HEK293 (cell line): Measurements from ENCODE around the gene PITPNM3.

Experiments used
- CTCF ChIA-PET: fragments of 350-600 bp; formaldehyde crosslinking; extraction: SDS; loops from one replicate; lab custom pipeline; 2021; ENCODE audit warnings: antibody characterized with exemption; lab: Yijun Ruan, JAX
- POLR2A ChIA-PET: fragments of 300-600 bp; formaldehyde crosslinking; extraction: SDS; loops from one replicate; lab custom pipeline; 2020; ENCODE audit warnings: antibody characterized with exemption, inconsistent platforms; lab: Yijun Ruan, JAX
- H3K27ac ChIP-seq: fragments of 200-500 bp; sonication (Bioruptor generic); 2 replicates; pipeline ENCODE4 v1.5.1; 2014; ENCODE audit warnings: low read depth, low read length, control low read depth, inconsistent platforms; ENCODE audit errors: extremely low read depth
- H3K36me3 ChIP-seq, 2 experiments: fragments of 200-500 bp in 1 of 2; sonication (Bioruptor generic) in 1 of 2; 1 replicate in 1 of 2; 2 replicates in 1 of 2; pipeline ENCODE4 v1.5.1; 2014 to 2017; ENCODE audit warnings: inconsistent platforms in 2 of 2, low read length in 2 of 2; ENCODE audit not compliant: control insufficient read depth in 2 of 2, insufficient read depth in 1 of 2
- H3K4me1 ChIP-seq: fragments of 200-500 bp; sonication (Bioruptor generic); 2 replicates; pipeline ENCODE4 v1.5.1; 2014; ENCODE audit warnings: mild to moderate bottlenecking, low read length, inconsistent platforms; ENCODE audit not compliant: control insufficient read depth, insufficient read depth
- H3K4me3 ChIP-seq: 2 replicates; pipeline ENCODE4 v1.5.1; 2011; ENCODE audit warnings: low read depth, mild to moderate bottlenecking, control low read depth, low read length, moderate library complexity
- H3K9me3 ChIP-seq: fragments of 200-500 bp; sonication (Bioruptor generic); 2 replicates; pipeline ENCODE4 v1.5.1; 2014; ENCODE audit warnings: low read depth, low read length, inconsistent platforms; ENCODE audit not compliant: control insufficient read depth, insufficient read depth
- HOXC10 ChIP-seq: sonication (generic); formaldehyde crosslinking; IDR thresholded peaks from 2 replicates; pipeline ENCODE4 v1.8.1; 2023; ENCODE audit warnings: mild to moderate bottlenecking, missing genetic modification reagents
- HOXD13 ChIP-seq: sonication (generic); formaldehyde crosslinking; IDR thresholded peaks from 2 replicates; pipeline ENCODE4 v1.8.0; 2022; ENCODE audit warnings: missing genetic modification reagents, borderline replicate concordance
- KLF10 ChIP-seq: fragments of 450-650 bp; IDR thresholded peaks from 2 replicates; pipeline ENCODE4 v1.5.1; 2018; ENCODE audit warnings: missing biosample characterization, mild to moderate bottlenecking, missing genetic modification characterization
- ZBTB7A ChIP-seq: fragments of 450-650 bp; formaldehyde crosslinking; IDR thresholded peaks from 2 replicates; pipeline ENCODE4 v1.5.1; 2016; ENCODE audit warnings: low read depth, missing biosample characterization, missing genetic modification characterization
- ZNF133 ChIP-seq: fragments of 450-650 bp; formaldehyde crosslinking; IDR thresholded peaks from 2 replicates; pipeline ENCODE4 v1.5.1; 2016; ENCODE audit warnings: missing biosample characterization, missing genetic modification characterization
- ZNF175 ChIP-seq: fragments of 450-650 bp; formaldehyde crosslinking; IDR thresholded peaks from 2 replicates; pipeline ENCODE4 v1.5.1; 2016; ENCODE audit warnings: missing biosample characterization, missing genetic modification characterization
- ZNF202 ChIP-seq: fragments of 450-650 bp; formaldehyde crosslinking; IDR thresholded peaks from 2 replicates; pipeline ENCODE4 v1.5.1; 2016; ENCODE audit warnings: missing biosample characterization, missing genetic modification characterization, borderline replicate concordance
- ZNF529 ChIP-seq: fragments of 450-650 bp; formaldehyde crosslinking; IDR thresholded peaks from 2 replicates; pipeline ENCODE4 v1.5.1; 2017; ENCODE audit warnings: missing genetic modification characterization, missing biosample characterization; ENCODE audit not compliant: insufficient replicate concordance
- ZNF621 ChIP-seq: fragments of 450-650 bp; formaldehyde crosslinking; IDR thresholded peaks from 2 replicates; pipeline ENCODE4 v1.5.1; 2017; ENCODE audit warnings: missing biosample characterization, missing genetic modification characterization
- ZNF626 ChIP-seq: fragments of 450-650 bp; sonication (Bioruptor Pico); formaldehyde crosslinking; IDR thresholded peaks from 2 replicates; pipeline ENCODE4 v1.5.1; 2018; ENCODE audit warnings: missing biosample characterization, missing genetic modification characterization, inconsistent platforms
- TF ChIP-seq, protein P1 (sequence below): fragments of 450-650 bp; formaldehyde crosslinking; IDR thresholded peaks from 2 replicates; pipeline ENCODE4 v1.5.1; 2016; ENCODE audit warnings: missing biosample characterization, missing genetic modification characterization, borderline replicate concordance
- TF ChIP-seq, protein P2 (sequence below): fragments of 450-650 bp; formaldehyde crosslinking; IDR thresholded peaks from 2 replicates; pipeline ENCODE4 v1.5.1; 2017; ENCODE audit warnings: missing biosample characterization, missing genetic modification characterization
- TF ChIP-seq, protein P3 (sequence below): fragments of 450-650 bp; formaldehyde crosslinking; IDR thresholded peaks from 2 replicates; pipeline ENCODE4 v1.5.1; 2016; ENCODE audit warnings: missing biosample characterization, missing genetic modification characterization
- TF ChIP-seq, protein P4 (sequence below): fragments of 450-650 bp; formaldehyde crosslinking; IDR thresholded peaks from 2 replicates; pipeline ENCODE4 v1.5.1; 2016; ENCODE audit warnings: missing biosample characterization, missing genetic modification characterization
- TF ChIP-seq, protein P5 (sequence below): fragments of 450-650 bp; formaldehyde crosslinking; IDR thresholded peaks from 2 replicates; pipeline ENCODE4 v1.5.1; 2016; ENCODE audit warnings: missing biosample characterization, missing genetic modification characterization

Gene PITPNM3

DNA sequence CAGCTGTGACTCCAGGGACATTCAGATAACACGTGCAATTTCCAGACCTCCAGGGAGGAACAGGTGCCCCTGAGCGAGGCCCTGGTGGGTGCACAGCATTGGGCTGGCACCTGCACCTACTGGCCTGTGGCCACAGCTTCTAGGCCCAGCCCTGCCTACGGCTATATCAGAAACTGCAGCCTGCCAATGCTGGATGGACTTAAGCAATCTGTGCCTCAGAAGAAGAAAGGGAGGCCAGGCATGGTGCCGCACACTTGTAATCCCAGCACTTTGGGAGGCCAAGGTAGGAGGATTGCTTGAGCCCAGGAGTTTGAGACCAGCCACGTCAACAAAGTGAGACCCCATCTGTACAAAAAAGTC lies 12.4 kb downstream of the PITPNM3 start (continued):
- TF ChIP-seq ZBTB7A (no peak), ZNF175 (tag by site-specific recombination) (no peak)

DNA sequence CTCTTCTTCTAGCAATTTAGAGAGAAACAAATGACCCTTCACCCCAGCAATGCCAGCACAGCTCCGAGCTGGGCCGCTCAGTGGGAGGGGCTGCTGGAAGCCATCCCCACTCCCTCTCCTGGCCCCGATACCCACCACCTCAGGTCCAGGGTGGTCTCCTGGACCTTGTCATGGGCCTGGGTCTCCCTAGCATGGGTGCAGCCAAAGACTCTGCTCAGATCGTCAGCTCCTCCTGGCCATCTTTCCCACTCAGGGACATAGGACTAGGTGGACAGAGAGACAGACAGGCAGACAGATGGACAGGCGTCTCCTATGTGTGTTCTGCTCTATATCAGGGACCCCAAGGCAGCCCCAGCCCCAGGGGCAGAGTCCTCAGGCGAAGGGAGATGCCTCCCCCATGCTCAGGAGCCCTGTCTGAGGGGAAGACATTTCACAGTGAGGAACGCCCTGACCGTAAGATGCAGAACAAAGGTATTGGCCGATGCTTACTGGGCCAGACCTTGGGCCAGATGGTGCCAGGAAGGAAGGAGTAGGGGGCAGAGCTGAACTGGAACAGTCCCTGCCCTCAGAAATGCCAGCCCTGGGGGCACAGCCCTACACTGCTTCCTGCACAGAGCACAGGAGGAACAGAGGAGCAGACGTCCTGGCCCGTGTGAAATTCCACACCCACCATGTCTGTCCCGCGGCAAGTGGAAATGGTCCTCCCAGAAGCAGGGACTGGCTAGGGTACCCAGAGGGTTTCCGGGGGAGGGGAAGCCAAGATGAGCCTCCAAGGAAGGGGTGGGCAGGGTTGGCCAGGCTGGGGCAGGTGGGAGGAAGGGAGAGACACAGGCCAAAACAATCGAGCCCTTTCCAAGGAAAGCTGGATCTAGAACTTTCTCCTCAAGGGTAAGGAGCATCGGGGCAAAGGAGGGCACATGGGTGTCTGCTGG lies 13.0 kb downstream of the PITPNM3 start:
- H3K4me1 ChIP-seq, result no peaks in the 10 kb centered on the region
- CTCF ChIA-PET, result no interaction called here
- TF ChIP-seq, protein P1, sequence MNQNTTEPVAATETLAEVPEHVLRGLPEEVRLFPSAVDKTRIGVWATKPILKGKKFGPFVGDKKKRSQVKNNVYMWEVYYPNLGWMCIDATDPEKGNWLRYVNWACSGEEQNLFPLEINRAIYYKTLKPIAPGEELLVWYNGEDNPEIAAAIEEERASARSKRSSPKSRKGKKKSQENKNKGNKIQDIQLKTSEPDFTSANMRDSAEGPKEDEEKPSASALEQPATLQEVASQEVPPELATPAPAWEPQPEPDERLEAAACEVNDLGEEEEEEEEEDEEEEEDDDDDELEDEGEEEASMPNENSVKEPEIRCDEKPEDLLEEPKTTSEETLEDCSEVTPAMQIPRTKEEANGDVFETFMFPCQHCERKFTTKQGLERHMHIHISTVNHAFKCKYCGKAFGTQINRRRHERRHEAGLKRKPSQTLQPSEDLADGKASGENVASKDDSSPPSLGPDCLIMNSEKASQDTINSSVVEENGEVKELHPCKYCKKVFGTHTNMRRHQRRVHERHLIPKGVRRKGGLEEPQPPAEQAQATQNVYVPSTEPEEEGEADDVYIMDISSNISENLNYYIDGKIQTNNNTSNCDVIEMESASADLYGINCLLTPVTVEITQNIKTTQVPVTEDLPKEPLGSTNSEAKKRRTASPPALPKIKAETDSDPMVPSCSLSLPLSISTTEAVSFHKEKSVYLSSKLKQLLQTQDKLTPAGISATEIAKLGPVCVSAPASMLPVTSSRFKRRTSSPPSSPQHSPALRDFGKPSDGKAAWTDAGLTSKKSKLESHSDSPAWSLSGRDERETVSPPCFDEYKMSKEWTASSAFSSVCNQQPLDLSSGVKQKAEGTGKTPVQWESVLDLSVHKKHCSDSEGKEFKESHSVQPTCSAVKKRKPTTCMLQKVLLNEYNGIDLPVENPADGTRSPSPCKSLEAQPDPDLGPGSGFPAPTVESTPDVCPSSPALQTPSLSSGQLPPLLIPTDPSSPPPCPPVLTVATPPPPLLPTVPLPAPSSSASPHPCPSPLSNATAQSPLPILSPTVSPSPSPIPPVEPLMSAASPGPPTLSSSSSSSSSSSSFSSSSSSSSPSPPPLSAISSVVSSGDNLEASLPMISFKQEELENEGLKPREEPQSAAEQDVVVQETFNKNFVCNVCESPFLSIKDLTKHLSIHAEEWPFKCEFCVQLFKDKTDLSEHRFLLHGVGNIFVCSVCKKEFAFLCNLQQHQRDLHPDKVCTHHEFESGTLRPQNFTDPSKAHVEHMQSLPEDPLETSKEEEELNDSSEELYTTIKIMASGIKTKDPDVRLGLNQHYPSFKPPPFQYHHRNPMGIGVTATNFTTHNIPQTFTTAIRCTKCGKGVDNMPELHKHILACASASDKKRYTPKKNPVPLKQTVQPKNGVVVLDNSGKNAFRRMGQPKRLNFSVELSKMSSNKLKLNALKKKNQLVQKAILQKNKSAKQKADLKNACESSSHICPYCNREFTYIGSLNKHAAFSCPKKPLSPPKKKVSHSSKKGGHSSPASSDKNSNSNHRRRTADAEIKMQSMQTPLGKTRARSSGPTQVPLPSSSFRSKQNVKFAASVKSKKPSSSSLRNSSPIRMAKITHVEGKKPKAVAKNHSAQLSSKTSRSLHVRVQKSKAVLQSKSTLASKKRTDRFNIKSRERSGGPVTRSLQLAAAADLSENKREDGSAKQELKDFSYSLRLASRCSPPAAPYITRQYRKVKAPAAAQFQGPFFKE (tag by site-specific recombination), result no peak
- TF ChIP-seq ZNF626 (tag by site-specific recombination), result no peak
- POLR2A ChIA-PET, result no interaction called here
- no peak overlapping the region for H3K4me3 ChIP-seq
- H3K27ac ChIP-seq, result no peak overlapping the region
- H3K9me3 ChIP-seq, result no peaks in the 10 kb centered on the region
- H3K36me3 ChIP-seq, result no peaks in the 10 kb centered on the region

DNA sequence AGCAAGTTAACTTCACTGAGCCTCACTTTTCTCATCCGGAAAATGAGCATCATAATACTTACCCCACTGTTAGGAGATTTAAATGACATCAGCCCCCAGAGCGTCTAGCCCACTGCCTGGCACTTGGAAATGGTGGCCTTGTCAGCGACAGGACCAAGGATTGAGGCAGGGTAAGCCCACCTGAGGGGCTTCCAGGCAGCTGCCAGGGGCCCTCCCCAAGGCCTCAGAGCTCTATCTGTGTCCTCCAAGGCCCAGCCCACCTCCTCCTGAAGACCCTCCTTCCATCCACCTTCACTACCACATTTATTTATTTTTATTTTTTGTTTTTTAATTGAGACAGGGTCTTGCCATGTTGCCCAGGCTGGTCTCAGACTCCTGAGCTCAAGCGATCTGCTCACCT lies 13.8 kb downstream of the PITPNM3 start:
- Histone ChIP-seq H3K36me3 (peaks cover 0 to 2% of the 10 kb centered on the region in 2 experiments; a peak in 1 of 3 replicates), H3K4me1 (no peaks in the 10 kb centered on the region), H3K4me3 (no peak overlapping the region), H3K9me3 (no peaks in the 10 kb centered on the region)
- POLR2A ChIA-PET, result interaction anchor here (0.5 kb wide), 1 partner anchor 10 kb away, joined by 3 read pairs; no protein-coding TSS in a partner anchor
- TF ChIP-seq ZNF133, result no peak
- no peak for TF ChIP-seq ZNF529 (tag by site-specific recombination)
- TF ChIP-seq HOXD13 (CRISPR knock-in tag), result no peak
- TF ChIP-seq ZNF621 (tag by site-specific recombination), result no peak
- TF ChIP-seq, protein P2, sequence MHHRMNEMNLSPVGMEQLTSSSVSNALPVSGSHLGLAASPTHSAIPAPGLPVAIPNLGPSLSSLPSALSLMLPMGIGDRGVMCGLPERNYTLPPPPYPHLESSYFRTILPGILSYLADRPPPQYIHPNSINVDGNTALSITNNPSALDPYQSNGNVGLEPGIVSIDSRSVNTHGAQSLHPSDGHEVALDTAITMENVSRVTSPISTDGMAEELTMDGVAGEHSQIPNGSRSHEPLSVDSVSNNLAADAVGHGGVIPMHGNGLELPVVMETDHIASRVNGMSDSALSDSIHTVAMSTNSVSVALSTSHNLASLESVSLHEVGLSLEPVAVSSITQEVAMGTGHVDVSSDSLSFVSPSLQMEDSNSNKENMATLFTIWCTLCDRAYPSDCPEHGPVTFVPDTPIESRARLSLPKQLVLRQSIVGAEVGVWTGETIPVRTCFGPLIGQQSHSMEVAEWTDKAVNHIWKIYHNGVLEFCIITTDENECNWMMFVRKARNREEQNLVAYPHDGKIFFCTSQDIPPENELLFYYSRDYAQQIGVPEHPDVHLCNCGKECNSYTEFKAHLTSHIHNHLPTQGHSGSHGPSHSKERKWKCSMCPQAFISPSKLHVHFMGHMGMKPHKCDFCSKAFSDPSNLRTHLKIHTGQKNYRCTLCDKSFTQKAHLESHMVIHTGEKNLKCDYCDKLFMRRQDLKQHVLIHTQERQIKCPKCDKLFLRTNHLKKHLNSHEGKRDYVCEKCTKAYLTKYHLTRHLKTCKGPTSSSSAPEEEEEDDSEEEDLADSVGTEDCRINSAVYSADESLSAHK, result no peak
- TF ChIP-seq ZBTB7A, result no peak
- TF ChIP-seq, all 188 proteins: peak for 0
- no peak overlapping the region for H3K27ac ChIP-seq
- CTCF ChIA-PET, result no interaction called here

DNA sequence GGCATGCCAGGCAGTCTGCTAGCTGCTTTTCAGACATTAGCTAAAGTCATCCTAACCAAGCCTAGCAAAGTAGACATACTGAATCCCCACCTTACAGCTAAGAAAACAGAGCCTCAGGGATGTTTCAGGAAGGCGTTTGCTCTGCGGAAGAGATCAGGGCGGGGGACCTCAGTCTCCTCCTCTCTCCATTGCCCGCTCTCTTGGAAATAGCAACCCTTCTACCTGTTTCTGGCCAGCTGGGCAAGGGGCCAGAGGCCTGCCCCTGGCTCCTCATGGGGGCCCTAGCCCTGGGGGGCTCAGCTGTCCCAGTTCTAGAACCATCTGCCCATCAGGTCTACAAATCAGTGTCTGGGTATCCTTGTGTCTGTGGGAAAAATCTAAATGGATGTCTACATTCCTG lies 14.5 kb downstream of the PITPNM3 start:
- Histone ChIP-seq H3K4me3 (no peak overlapping the region), H3K4me1 (no peaks in the 10 kb centered on the region), H3K27ac (no peak overlapping the region), H3K36me3 (peaks cover 0 to 2% of the 10 kb centered on the region in 2 experiments; a peak in 1 of 3 replicates), H3K9me3 (no peaks in the 10 kb centered on the region)
- POLR2A ChIA-PET, result interaction anchor here (0.6 kb wide), 1 partner anchor 67 kb away, joined by 3 read pairs; no protein-coding TSS in a partner anchor
- TF ChIP-seq, protein P3, sequence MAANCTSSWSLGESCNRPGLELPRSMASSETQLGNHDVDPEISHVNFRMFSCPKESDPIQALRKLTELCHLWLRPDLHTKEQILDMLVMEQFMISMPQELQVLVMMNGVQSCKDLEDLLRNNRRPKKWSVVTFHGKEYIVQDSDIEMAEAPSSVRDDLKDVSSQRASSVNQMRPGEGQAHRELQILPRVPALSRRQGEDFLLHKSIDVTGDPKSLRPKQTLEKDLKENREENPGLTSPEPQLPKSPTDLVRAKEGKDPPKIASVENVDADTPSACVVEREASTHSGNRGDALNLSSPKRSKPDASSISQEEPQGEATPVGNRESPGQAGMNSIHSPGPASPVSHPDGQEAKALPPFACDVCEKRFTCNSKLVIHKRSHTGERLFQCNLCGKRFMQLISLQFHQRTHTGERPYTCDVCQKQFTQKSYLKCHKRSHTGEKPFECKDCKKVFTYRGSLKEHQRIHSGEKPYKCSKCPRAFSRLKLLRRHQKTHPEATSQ (tag by site-specific recombination), result no peak
- TF ChIP-seq HOXC10 (CRISPR knock-in tag) (no peak), KLF10 (tag by site-specific recombination) (no peak), ZNF202 (tag by site-specific recombination) (no peak)
- TF ChIP-seq, protein P4, sequence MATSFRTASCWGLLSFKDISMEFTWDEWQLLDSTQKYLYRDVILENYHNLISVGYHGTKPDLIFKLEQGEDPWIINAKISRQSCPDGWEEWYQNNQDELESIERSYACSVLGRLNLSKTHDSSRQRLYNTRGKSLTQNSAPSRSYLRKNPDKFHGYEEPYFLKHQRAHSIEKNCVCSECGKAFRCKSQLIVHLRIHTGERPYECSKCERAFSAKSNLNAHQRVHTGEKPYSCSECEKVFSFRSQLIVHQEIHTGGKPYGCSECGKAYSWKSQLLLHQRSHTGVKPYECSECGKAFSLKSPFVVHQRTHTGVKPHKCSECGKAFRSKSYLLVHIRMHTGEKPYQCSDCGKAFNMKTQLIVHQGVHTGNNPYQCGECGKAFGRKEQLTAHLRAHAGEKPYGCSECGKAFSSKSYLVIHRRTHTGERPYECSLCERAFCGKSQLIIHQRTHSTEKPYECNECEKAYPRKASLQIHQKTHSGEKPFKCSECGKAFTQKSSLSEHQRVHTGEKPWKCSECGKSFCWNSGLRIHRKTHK (tag by site-specific recombination), result 0 out of 2 replicates have a peak, but pooled peaks have one; percentile 23
- TF ChIP-seq, protein P5, sequence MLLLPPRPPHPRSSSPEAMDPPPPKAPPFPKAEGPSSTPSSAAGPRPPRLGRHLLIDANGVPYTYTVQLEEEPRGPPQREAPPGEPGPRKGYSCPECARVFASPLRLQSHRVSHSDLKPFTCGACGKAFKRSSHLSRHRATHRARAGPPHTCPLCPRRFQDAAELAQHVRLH (tag by site-specific recombination), result no peak
- CTCF ChIA-PET, result no interaction called here
